ENCODE data around the gene DTWD1.

GRCh38 chr15:49674370-49674769 is 53.5 kb downstream of the DTWD1 start:
- TF ChIP-seq CTCF (conservative IDR thresholded peaks at IDR 0.05) (no peak), EZH2 (IDR thresholded peaks at IDR 0.05; ENCODE audit: low read depth) (no peak)
